Measurements from ENCODE around the gene LINGO1.

DNA sequence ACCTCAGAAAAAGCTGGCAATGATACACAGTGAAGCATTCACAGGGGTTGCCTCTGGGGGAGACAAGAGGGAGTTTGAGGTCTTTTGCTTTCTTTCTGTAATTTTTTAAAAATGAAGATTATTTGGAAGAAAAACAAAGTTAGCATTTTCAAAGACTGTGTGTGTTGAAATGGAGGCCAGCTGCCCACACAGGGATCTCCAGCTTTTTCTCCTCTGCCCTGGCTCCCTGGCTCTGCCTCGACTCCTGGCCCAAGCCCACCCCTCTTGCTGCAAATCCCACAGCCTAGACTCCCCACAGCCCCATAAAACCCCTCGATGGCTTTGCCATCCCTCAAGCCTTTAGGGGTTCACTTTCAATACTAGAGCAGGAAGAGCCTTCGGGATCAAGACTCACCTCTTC lies 68.4 kb downstream of the LINGO1 start:
- TF ChIP-seq, protein P1, sequence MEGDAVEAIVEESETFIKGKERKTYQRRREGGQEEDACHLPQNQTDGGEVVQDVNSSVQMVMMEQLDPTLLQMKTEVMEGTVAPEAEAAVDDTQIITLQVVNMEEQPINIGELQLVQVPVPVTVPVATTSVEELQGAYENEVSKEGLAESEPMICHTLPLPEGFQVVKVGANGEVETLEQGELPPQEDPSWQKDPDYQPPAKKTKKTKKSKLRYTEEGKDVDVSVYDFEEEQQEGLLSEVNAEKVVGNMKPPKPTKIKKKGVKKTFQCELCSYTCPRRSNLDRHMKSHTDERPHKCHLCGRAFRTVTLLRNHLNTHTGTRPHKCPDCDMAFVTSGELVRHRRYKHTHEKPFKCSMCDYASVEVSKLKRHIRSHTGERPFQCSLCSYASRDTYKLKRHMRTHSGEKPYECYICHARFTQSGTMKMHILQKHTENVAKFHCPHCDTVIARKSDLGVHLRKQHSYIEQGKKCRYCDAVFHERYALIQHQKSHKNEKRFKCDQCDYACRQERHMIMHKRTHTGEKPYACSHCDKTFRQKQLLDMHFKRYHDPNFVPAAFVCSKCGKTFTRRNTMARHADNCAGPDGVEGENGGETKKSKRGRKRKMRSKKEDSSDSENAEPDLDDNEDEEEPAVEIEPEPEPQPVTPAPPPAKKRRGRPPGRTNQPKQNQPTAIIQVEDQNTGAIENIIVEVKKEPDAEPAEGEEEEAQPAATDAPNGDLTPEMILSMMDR (conservative IDR thresholded peaks at IDR 0.05 in 1 of 2, IDR thresholded peaks at IDR 0.05 in 1 of 2; ENCODE audit: low read depth in 1 of 2, low read length in 2 of 2) = no peak
- TF ChIP-seq EZH2 (IDR thresholded peaks at IDR 0.05; ENCODE audit: low read length, missing control alignments) = no peak

Measured in fibroblast of lung (primary cell).